Gastroesophageal sphincter (tissue), 4 donors: Measurements from ENCODE around the gene OASL. TPM values are rescaled to one million over a fixed set of nuclear protein-coding genes. Genes with fewer than 3 reads are reported as not detected.

ENCODE experiments used
- ATAC-seq: fragments of 150-250 bp; one replicate; pipeline ENCODE4 v1.9.1; 2016; ENCODE audit warnings: mild to moderate bottlenecking, moderate library complexity
- H3K27ac ChIP-seq, 4 donors: fragments of 200-600 bp; sonication (generic) in 3 of 4; 1 replicate in 3 of 4; 2 replicates in 1 of 4; pipeline ENCODE4 v1.5.1; 2016 to 2019
- H3K27me3 ChIP-seq: fragments of 200-600 bp; sonication (generic); one replicate; pipeline ENCODE4 v1.5.1; 2019
- H3K36me3 ChIP-seq, 2 donors: fragments of 200-600 bp; sonication (generic); one replicate each; pipeline ENCODE4 v1.5.1; 2019; ENCODE audit warnings: control low read depth in 1 of 2
- H3K4me1 ChIP-seq, 3 donors: fragments of 200-600 bp; sonication (generic); 1 replicate in 2 of 3; 2 replicates in 1 of 3; pipeline ENCODE4 v1.5.1; 2016 to 2019; ENCODE audit warnings: control low read depth in 2 of 3
- H3K4me3 ChIP-seq, 2 donors: fragments of 200-600 bp; sonication (generic); one replicate each; pipeline ENCODE4 v1.5.1; 2019; ENCODE audit warnings: mild to moderate bottlenecking in 1 of 2, moderate library complexity in 1 of 2
- H3K9me3 ChIP-seq, 3 donors: fragments of 200-600 bp; sonication (generic); one replicate each; pipeline ENCODE4 v1.5.1; 2017 to 2019; ENCODE audit warnings: control low read depth in 2 of 3
- CTCF ChIP-seq, 4 experiments: fragments of 200-600 bp in 2 of 4; fragments of 450-650 bp in 2 of 4; sonication (generic) in 1 of 4; IDR thresholded peaks; one replicate each; pipeline ENCODE4 v1.5.1; 2017 to 2019; ENCODE audit warnings: antibody characterized with exemption in 4 of 4, mild to moderate bottlenecking in 2 of 4, moderate library complexity in 2 of 4
- EP300 ChIP-seq: sonication (generic); formaldehyde crosslinking; IDR thresholded peaks from one replicate; pipeline ENCODE4 v1.6.1; 2017; ENCODE audit warnings: antibody characterized with exemption, mild to moderate bottlenecking
- POLR2A ChIP-seq, 2 donors: fragments of 450-650 bp; IDR thresholded peaks; one replicate each; pipeline ENCODE4 v1.6.1; 2017; ENCODE audit warnings: antibody characterized with exemption in 2 of 2, mild to moderate bottlenecking in 2 of 2, moderate library complexity in 1 of 2
- POLR2AphosphoS5 ChIP-seq: sonication (generic); formaldehyde crosslinking; IDR thresholded peaks from one replicate; pipeline ENCODE4 v1.6.1; 2017; ENCODE audit warnings: antibody characterized with exemption
- WGBS, 2 donors: methylation state at CpG; one replicate each; pipeline ENCODE4 v1.1.5; 2018; ENCODE audit warnings: low coverage in 1 of 2; 5-methylcytosine and 5-hydroxymethylcytosine counted together
- total RNA-seq, 4 donors: library from RNA; depleted of rRNA; stranded (reverse); fragments of >200 nt; gene quantifications; one replicate each; pipeline ENCODE4 v1.1.0, GENCODE V29; 2016

OASL gene
- total RNA-seq, 4 donors from 2014 or later: 0.31 to 3.0 (median 0.38) TPM

GRCh38 chr12:120991965-120992364 lies 47.1 kb downstream of the OASL start:
- H3K4me3 ChIP-seq: no peak overlapping the region
- TF ChIP-seq EP300 (no peak), CTCF (IDR thresholded peaks at IDR 0.05) (no peak), POLR2AphosphoS5 (no peak), POLR2A (IDR thresholded peaks at IDR 0.05) (no peak)
- H3K36me3 ChIP-seq: no peaks in the 10 kb centered on the region
- H3K27me3 ChIP-seq: peaks cover 5% of the 10 kb centered on the region
- H3K9me3 ChIP-seq: no peaks in the 10 kb centered on the region
- no peak overlapping the region for H3K27ac ChIP-seq
- no peaks in the 10 kb centered on the region for H3K4me1 ChIP-seq
- ATAC-seq: no peak

GRCh38 chr12:120990487-120991055 lies 48.5 kb downstream of the OASL start:
- H3K36me3 ChIP-seq: no peaks in the 10 kb centered on the region
- no peak for TF ChIP-seq CTCF (IDR thresholded peaks at IDR 0.05)
- no peak for TF ChIP-seq POLR2A (IDR thresholded peaks at IDR 0.05)
- no peak for TF ChIP-seq POLR2AphosphoS5
- no peak for TF ChIP-seq EP300
- 44 to 77% methylated on average over 1 to 2 of the region's 2 CpGs for WGBS, 2 donors
- ATAC-seq: no peak
- no peak overlapping the region for H3K4me3 ChIP-seq
- no peaks in the 10 kb centered on the region for H3K4me1 ChIP-seq
- H3K27ac ChIP-seq: no peak overlapping the region
- H3K9me3 ChIP-seq: no peaks in the 10 kb centered on the region
- H3K27me3 ChIP-seq: peaks cover 4% of the 10 kb centered on the region

- Histone ChIP-seq H3K36me3 (no peaks in the 10 kb centered on the region), H3K27me3 (no peaks in the 10 kb centered on the region), H3K9me3 (no peaks in the 10 kb centered on the region), H3K27ac (no peak overlapping the region), H3K4me1 (no peaks in the 10 kb centered on the region), H3K4me3 (no peak overlapping the region)
- TF ChIP-seq EP300 (no peak), CTCF (IDR thresholded peaks at IDR 0.05) (no peak), POLR2AphosphoS5 (no peak), POLR2A (IDR thresholded peaks at IDR 0.05) (no peak)
- ATAC-seq: no peak
- 69 to 91% methylated on average over 2 to 3 of the region's 3 CpGs for WGBS, 2 donors
Measured at GRCh38 chr12:120989687-120990086, 49.4 kb downstream of the OASL start.

GRCh38 chr12:120988658-120989057 lies 50.4 kb downstream of the OASL start:
- no peaks in the 10 kb centered on the region for H3K27me3 ChIP-seq
- ATAC-seq: no peak
- TF ChIP-seq EP300 (no peak), POLR2A (IDR thresholded peaks at IDR 0.05) (no peak), POLR2AphosphoS5 (no peak), CTCF (IDR thresholded peaks at IDR 0.05) (no peak)
- H3K4me1 ChIP-seq: no peaks in the 10 kb centered on the region
- no peaks in the 10 kb centered on the region for H3K9me3 ChIP-seq
- 93% methylated on average over 2 of the region's 17 CpGs; no CpG with 5 or more reads in 1 of the 2 donors for WGBS, 2 donors
- H3K36me3 ChIP-seq: no peaks in the 10 kb centered on the region
- H3K27ac ChIP-seq: no peak overlapping the region
- H3K4me3 ChIP-seq: no peak overlapping the region

- H3K27ac ChIP-seq: no peak overlapping the region
- no peaks in the 10 kb centered on the region for H3K36me3 ChIP-seq
- no peak for ATAC-seq
- H3K27me3 ChIP-seq: no peaks in the 10 kb centered on the region
- TF ChIP-seq EP300: no peak
- TF ChIP-seq CTCF (IDR thresholded peaks at IDR 0.05): no peak
- TF ChIP-seq POLR2A (IDR thresholded peaks at IDR 0.05): no peak
- TF ChIP-seq POLR2AphosphoS5: no peak
- H3K9me3 ChIP-seq: no peaks in the 10 kb centered on the region
- no peak overlapping the region for H3K4me3 ChIP-seq
- no peaks in the 10 kb centered on the region for H3K4me1 ChIP-seq
- WGBS, 2 donors: 87 to 88% methylated on average over 4 of the region's 4 CpGs
Measured at GRCh38 chr12:120988234-120988633, 50.8 kb downstream of the OASL start.
